SH-SY5Y (cell line): ENCODE results near the gene SARNP.

ENCODE experiments used
- GATA2 ChIP-seq: IDR thresholded peaks from 2 replicates; pipeline ENCODE4 v1.6.1; 2011; ENCODE audit warnings: mild to moderate bottlenecking, low read depth, low read length
- GATA3 ChIP-seq: IDR thresholded peaks from 2 replicates; pipeline ENCODE4 v1.6.1; 2011; ENCODE audit warnings: low read depth, mild to moderate bottlenecking, low read length, moderate library complexity

- no peak for TF ChIP-seq GATA2
- no peak for TF ChIP-seq GATA3
Observed at GRCh38 chr12:55789893-55790292, 27.6 kb downstream of the SARNP start.
